T-helper 9 cell (primary cell): ENCODE measurements around the gene HSD17B2.

ENCODE experiments used
- DNase-seq: peaks from one replicate; pipeline ENCODE4 v3.0.0-alpha.2; 2020

The HSD17B2 gene

GRCh38 chr16:82019535-82019934 is 15.5 kb upstream of the HSD17B2 start:
- DNase-seq = no peak

GRCh38 chr16:82020051-82020450 is 15.0 kb upstream of the HSD17B2 start:
- no peak for DNase-seq

GRCh38 chr16:82023206-82023605 is 11.8 kb upstream of the HSD17B2 start:
- DNase-seq = no peak

- DNase-seq = no peak
These were observed 10.7 kb upstream of the HSD17B2 start for GRCh38 chr16:82024316-82024715.

- no peak for DNase-seq
These were observed 10.2 kb upstream of the HSD17B2 start for GRCh38 chr16:82024883-82025282.

GRCh38 chr16:82027629-82028064 is 7.4 kb upstream of the HSD17B2 start:
- no peak for DNase-seq

- DNase-seq = no peak
These were observed 3.7 kb upstream of the HSD17B2 start for GRCh38 chr16:82031116-82032084.

- no peak for DNase-seq
These were observed 2.0 kb upstream of the HSD17B2 start for GRCh38 chr16:82033006-82033405.

GRCh38 chr16:82033683-82034300 is 1.3 kb upstream of the HSD17B2 start:
- DNase-seq = no peak

GRCh38 chr16:82037251-82037650 is 2.2 kb downstream of the HSD17B2 start:
- no peak for DNase-seq

GRCh38 chr16:82037666-82038065 is 2.6 kb downstream of the HSD17B2 start:
- DNase-seq = no peak

GRCh38 chr16:82040296-82040695 is 5.2 kb downstream of the HSD17B2 start:
- no peak for DNase-seq

GRCh38 chr16:82041542-82041941 is 6.5 kb downstream of the HSD17B2 start:
- DNase-seq = no peak

GRCh38 chr16:82042144-82042543 is 7.1 kb downstream of the HSD17B2 start:
- DNase-seq = no peak

- no peak for DNase-seq
These were observed 7.8 kb downstream of the HSD17B2 start for GRCh38 chr16:82042846-82043245.

- no peak for DNase-seq
These were observed 8.9 kb downstream of the HSD17B2 start for GRCh38 chr16:82043680-82044584.

- DNase-seq = no peak
These were observed 9.5 kb downstream of the HSD17B2 start for GRCh38 chr16:82044585-82044911.

- no peak for DNase-seq
These were observed 10.4 kb downstream of the HSD17B2 start for GRCh38 chr16:82045465-82045864.

GRCh38 chr16:82046541-82046940 is 11.5 kb downstream of the HSD17B2 start:
- no peak for DNase-seq

- DNase-seq = no peak
These were observed 11.9 kb downstream of the HSD17B2 start for GRCh38 chr16:82046941-82047340.

GRCh38 chr16:82047374-82047773 is 12.3 kb downstream of the HSD17B2 start:
- no peak for DNase-seq

- DNase-seq = no peak
These were observed 12.7 kb downstream of the HSD17B2 start for GRCh38 chr16:82047787-82048186.

GRCh38 chr16:82049484-82049883 is 14.4 kb downstream of the HSD17B2 start:
- no peak for DNase-seq
